ENCODE results near the gene CALN1. TPM values are rescaled to one million over a fixed set of nuclear protein-coding genes. Genes with fewer than 3 reads are reported as not detected.

The CALN1 gene
- total and polyA plus RNA-seq, 12 donors, result not detected

DNA sequence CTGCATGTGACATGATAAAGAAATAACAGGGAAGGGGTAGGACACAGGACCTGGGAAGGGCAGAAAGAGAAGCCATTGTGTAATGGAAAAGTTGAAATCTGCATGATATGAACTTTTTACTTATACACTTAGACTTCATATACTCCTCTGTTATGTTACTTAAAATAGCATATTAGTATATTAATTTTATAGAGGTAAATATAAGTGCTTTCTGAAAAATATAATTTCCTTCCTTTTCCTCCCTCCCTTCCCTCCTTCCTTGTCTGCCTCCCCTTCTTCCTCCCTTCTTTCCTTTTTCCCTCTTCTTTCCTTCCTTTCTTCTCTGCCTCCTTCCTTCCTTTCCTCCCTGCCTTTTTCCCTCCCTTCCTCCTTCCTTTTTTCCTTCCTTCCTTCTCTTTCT lies 363.7 kb downstream of the CALN1 start:
- DNase-seq (no peak), ATAC-seq (no peak)
- H3K4me1 ChIP-seq, result no peaks in the 10 kb centered on the region
- no peak overlapping the region for H3K27ac ChIP-seq
- H3K36me3 ChIP-seq, result no peaks in the 10 kb centered on the region
- intact Hi-C loops (cut with DNase I), result no loop called here
- no peak overlapping the region for H3K4me3 ChIP-seq
- no peaks in the 10 kb centered on the region for H3K27me3 ChIP-seq
- peaks cover 0 to 6% (median 0%) of the 10 kb centered on the region in 11 donors for H3K9me3 ChIP-seq
- TF ChIP-seq, protein P1, sequence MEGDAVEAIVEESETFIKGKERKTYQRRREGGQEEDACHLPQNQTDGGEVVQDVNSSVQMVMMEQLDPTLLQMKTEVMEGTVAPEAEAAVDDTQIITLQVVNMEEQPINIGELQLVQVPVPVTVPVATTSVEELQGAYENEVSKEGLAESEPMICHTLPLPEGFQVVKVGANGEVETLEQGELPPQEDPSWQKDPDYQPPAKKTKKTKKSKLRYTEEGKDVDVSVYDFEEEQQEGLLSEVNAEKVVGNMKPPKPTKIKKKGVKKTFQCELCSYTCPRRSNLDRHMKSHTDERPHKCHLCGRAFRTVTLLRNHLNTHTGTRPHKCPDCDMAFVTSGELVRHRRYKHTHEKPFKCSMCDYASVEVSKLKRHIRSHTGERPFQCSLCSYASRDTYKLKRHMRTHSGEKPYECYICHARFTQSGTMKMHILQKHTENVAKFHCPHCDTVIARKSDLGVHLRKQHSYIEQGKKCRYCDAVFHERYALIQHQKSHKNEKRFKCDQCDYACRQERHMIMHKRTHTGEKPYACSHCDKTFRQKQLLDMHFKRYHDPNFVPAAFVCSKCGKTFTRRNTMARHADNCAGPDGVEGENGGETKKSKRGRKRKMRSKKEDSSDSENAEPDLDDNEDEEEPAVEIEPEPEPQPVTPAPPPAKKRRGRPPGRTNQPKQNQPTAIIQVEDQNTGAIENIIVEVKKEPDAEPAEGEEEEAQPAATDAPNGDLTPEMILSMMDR (IDR thresholded peaks at IDR 0.05), result no peak

DNA sequence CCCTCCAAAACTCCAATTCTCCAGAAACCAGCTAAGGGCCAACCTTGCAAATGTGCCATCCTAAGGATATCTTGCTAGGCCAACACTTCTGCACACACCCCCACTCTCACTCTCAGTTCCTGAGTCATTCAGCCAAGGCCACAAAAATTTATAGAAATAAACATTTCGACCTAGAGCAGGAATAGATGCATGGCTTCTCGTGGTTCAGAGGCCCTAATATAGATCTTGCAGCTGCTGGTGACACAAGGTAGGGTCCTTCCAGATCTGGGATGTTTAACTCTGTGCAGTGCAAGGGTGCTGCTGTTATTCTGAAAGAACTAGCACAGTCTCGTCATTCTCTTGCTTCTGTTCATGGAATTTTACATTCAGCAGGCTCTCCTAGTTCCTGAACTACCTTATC lies 369.3 kb downstream of the CALN1 start:
- no peaks in the 10 kb centered on the region for H3K36me3 ChIP-seq
- intact Hi-C loops (cut with DNase I), result no loop called here
- no peak for DNase-seq
- no peak overlapping the region for H3K27ac ChIP-seq
- H3K4me1 ChIP-seq, result no peaks in the 10 kb centered on the region
- TF ChIP-seq, protein P1 (IDR thresholded peaks at IDR 0.05), result no peak
- peaks cover 0 to under 1% (median 0%) of the 10 kb centered on the region in 11 donors for H3K9me3 ChIP-seq
- WGBS, 2 donors, result 56 to 70% methylated on average over 3 of the region's 3 CpGs
- ATAC-seq, result no peak
- no peaks in the 10 kb centered on the region for H3K27me3 ChIP-seq
- no peak overlapping the region for H3K4me3 ChIP-seq

- TF ChIP-seq, protein P1 (IDR thresholded peaks at IDR 0.05), result no peak
- Histone ChIP-seq H3K9me3 (peaks cover 0 to 21% (median 13%) of the 10 kb centered on the region in 11 donors), H3K4me1 (peaks cover 0 to 4% (median 0%) of the 10 kb centered on the region in 9 donors), H3K4me3 (no peak overlapping the region), H3K36me3 (no peaks in the 10 kb centered on the region), H3K27me3 (no peaks in the 10 kb centered on the region), H3K27ac (no peak overlapping the region)
- WGBS, 2 donors, result 78 to 81% methylated on average over 2 of the region's 2 CpGs
- ATAC-seq (no peak), DNase-seq (no peak)
- intact Hi-C loops (cut with DNase I), result no loop called here
Observed at GRCh38 chr7:72040641-72041040, 371.5 kb downstream of the CALN1 start.

- peaks cover 0 to 12% (median 0%) of the 10 kb centered on the region in 9 donors for H3K4me1 ChIP-seq
- no peak for ATAC-seq
- 42 to 53% methylated on average over 1 of the region's 1 CpG for WGBS, 2 donors
- H3K36me3 ChIP-seq, result no peaks in the 10 kb centered on the region
- TF ChIP-seq, protein P1 (IDR thresholded peaks at IDR 0.05), result no peak
- no peak for DNase-seq
- H3K27me3 ChIP-seq, result no peaks in the 10 kb centered on the region
- no peak overlapping the region for H3K4me3 ChIP-seq
- peaks cover 0 to 24% (median 13%) of the 10 kb centered on the region in 11 donors for H3K9me3 ChIP-seq
- no peak overlapping the region for H3K27ac ChIP-seq
- intact Hi-C loops (cut with DNase I), result no loop called here
Observed at GRCh38 chr7:72039460-72039859, 372.7 kb downstream of the CALN1 start.

Data from heart right ventricle (tissue), 16 donors.